ENCODE results near the gene CBX8. TPM values are rescaled to one million over a fixed set of nuclear protein-coding genes. Genes with fewer than 3 reads are reported as not detected.

Gene CBX8
- total and polyA plus RNA-seq, 2 of the 13 experiments (the other 11 are each of a cell fraction or from before 2014, with no cell fraction given): 0.34 to 12.6 TPM

GRCh38 chr17:79818026-79818758 lies 21.3 kb upstream of the CBX8 start (continued):
- no peak for TF ChIP-seq ZNF713 (CRISPR knock-in tag; IDR thresholded peaks at IDR 0.05)
- peak; percentile 70; the same call in 1 of the 2 replicates for TF ChIP-seq ZBTB42 (CRISPR knock-in tag; IDR thresholded peaks at IDR 0.05)
- TF ChIP-seq ZNF160 (CRISPR knock-in tag; IDR thresholded peaks at IDR 0.05): no peak
- peak; percentile 69 for TF ChIP-seq SALL1 (CRISPR knock-in tag; IDR thresholded peaks at IDR 0.05)
- peak; percentile 30; the same call in 1 of the 2 replicates for TF ChIP-seq ZNF232 (CRISPR knock-in tag; IDR thresholded peaks at IDR 0.05; ENCODE audit: borderline replicate concordance)
- TF ChIP-seq PREB (CRISPR knock-in tag; IDR thresholded peaks at IDR 0.05): no peak
- TF ChIP-seq ZNF275 (CRISPR knock-in tag; IDR thresholded peaks at IDR 0.05; ENCODE audit: borderline replicate concordance): no peak
- peak; percentile 70 for TF ChIP-seq ZFX (CRISPR knock-in tag; IDR thresholded peaks at IDR 0.05; ENCODE audit: low read depth)
- peak; percentile 60; the same call in 1 of the 2 replicates for TF ChIP-seq ZNF205 (CRISPR knock-in tag; IDR thresholded peaks at IDR 0.05)
- peak; percentile 74; the same call in 1 of the 2 replicates for TF ChIP-seq ELF3 (CRISPR knock-in tag; IDR thresholded peaks at IDR 0.05)
- TF ChIP-seq GABPB1 (CRISPR knock-in tag; IDR thresholded peaks at IDR 0.05): peak; percentile 47
- TF ChIP-seq MATR3 (CRISPR knock-in tag; IDR thresholded peaks at IDR 0.05): no peak
- 0 out of 2 replicates have a peak, but pooled peaks have one; percentile 31 for TF ChIP-seq ZNF264 (CRISPR knock-in tag; IDR thresholded peaks at IDR 0.05)
- TF ChIP-seq RBAK (CRISPR knock-in tag; IDR thresholded peaks at IDR 0.05): no peak
- 0 out of 2 replicates have a peak, but pooled peaks have one; percentile 3 for TF ChIP-seq HHEX (CRISPR knock-in tag; IDR thresholded peaks at IDR 0.05)
- 0 out of 2 replicates have a peak, but pooled peaks have one; percentile 40 for TF ChIP-seq GZF1 (CRISPR knock-in tag; IDR thresholded peaks at IDR 0.05)
- TF ChIP-seq HNRNPLL (IDR thresholded peaks at IDR 0.05; ENCODE audit: low read depth, low read length, poor library complexity, severe bottlenecking): no peak
- TF ChIP-seq MTF2 (CRISPR knock-in tag; IDR thresholded peaks at IDR 0.05; ENCODE audit: borderline replicate concordance): no peak
- TF ChIP-seq MAFG (CRISPR knock-in tag; IDR thresholded peaks at IDR 0.05): no peak
- no peak for TF ChIP-seq TOPORS (CRISPR knock-in tag; IDR thresholded peaks at IDR 0.05)
- TF ChIP-seq KIAA2018 (CRISPR knock-in tag; IDR thresholded peaks at IDR 0.05; ENCODE audit: borderline replicate concordance): no peak

Data from HepG2 (cell line).